MCF 10A (cell line): ENCODE results near the gene KRTAP4-6. TPM values are rescaled to one million over a fixed set of nuclear protein-coding genes. Genes with fewer than 3 reads are reported as not detected.

Source experiments
- BruUV-seq: library from RNA; stranded (reverse); fragments of 400-500 nt; replicated peaks from 2 replicates; lab custom pipeline; 2021; lab: Mats Ljungman, UMichigan
- CTCF ChIA-PET: fragments of 300-600 bp; sonication (Branson Sonifier 250); formaldehyde crosslinking; extraction: SDS; loops from one replicate; lab custom pipeline; 2021; ENCODE audit warnings: antibody characterized with exemption, inconsistent platforms; lab: Yijun Ruan, JAX
- POLR2A ChIA-PET: fragments of 300-600, 350-650 bp; sonication (Branson Sonifier 250); formaldehyde crosslinking; extraction: SDS; loops from one replicate; lab custom pipeline; 2020; ENCODE audit warnings: antibody characterized with exemption, inconsistent platforms; lab: Yijun Ruan, JAX
- DNase-seq: peaks from one replicate; pipeline ENCODE4 v3.0.0-alpha.2; 2018; ENCODE audit not compliant: unreplicated experiment
- H3K27ac Mint-ChIP-seq: one replicate; pipeline ENCODE4 v1.8.0; 2022; ENCODE audit warnings: mild to moderate bottlenecking, low read depth, mixed read lengths; ENCODE audit not compliant: unreplicated experiment
- H3K27me3 Mint-ChIP-seq: one replicate; pipeline ENCODE4 v1.8.0; 2022; ENCODE audit warnings: mixed read lengths; ENCODE audit not compliant: insufficient read depth, unreplicated experiment
- H3K36me3 Mint-ChIP-seq: one replicate; pipeline ENCODE4 v1.8.0; 2022; ENCODE audit warnings: mild to moderate bottlenecking, moderate library complexity, mixed read lengths; ENCODE audit not compliant: insufficient read depth, unreplicated experiment
- H3K4me1 Mint-ChIP-seq: one replicate; pipeline ENCODE4 v1.8.0; 2022; ENCODE audit warnings: mixed read lengths; ENCODE audit not compliant: insufficient read depth, unreplicated experiment
- H3K4me3 Mint-ChIP-seq: one replicate; pipeline ENCODE4 v1.8.0; 2022; ENCODE audit warnings: mild to moderate bottlenecking, moderate library complexity, mixed read lengths; ENCODE audit not compliant: unreplicated experiment
- H3K9me3 Mint-ChIP-seq: one replicate; pipeline ENCODE4 v1.8.0; 2022; ENCODE audit warnings: mixed read lengths; ENCODE audit not compliant: unreplicated experiment
- CTCF ChIP-seq: fragments of 200-600 bp; IDR thresholded peaks from one replicate; pipeline ENCODE4 v1.8.0; 2022; ENCODE audit warnings: antibody characterized with exemption, mild to moderate bottlenecking; ENCODE audit not compliant: unreplicated experiment
- intact Hi-C: fragments of 100-400 bp; cut with micrococcal nuclease; formaldehyde crosslinking; loops from 2 replicates; pipeline ENCODE4 v1.14.1; 2022
- total RNA-seq: library from RNA; stranded (reverse); gene quantifications from 2 replicates; pipeline ENCODE4 v1.2.3, GENCODE V29; 2022

The KRTAP4-6 gene
- total RNA-seq, 1 experiment from 2014 or later = not detected

- TF ChIP-seq CTCF = no peak
- DNase-seq = no peak
- Mint-ChIP-seq H3K4me1 (no peaks in the 10 kb centered on the region), H3K27ac (no peak overlapping the region), H3K9me3 (no peaks in the 10 kb centered on the region), H3K27me3 (peaks cover 21% of the 10 kb centered on the region), H3K4me3 (no peak overlapping the region), H3K36me3 (no peaks in the 10 kb centered on the region)
- ChIA-PET POLR2A (no interaction called here), CTCF (no interaction called here)
- BruUV-seq = no TSS peak
- intact Hi-C loops = no loop called here
Measured at GRCh38 chr17:41176744-41177387, 36.5 kb upstream of the KRTAP4-6 start.

GRCh38 chr17:41171886-41172285 lies 31.5 kb upstream of the KRTAP4-6 start:
- no peak for DNase-seq
- H3K4me3 Mint-ChIP-seq = no peak overlapping the region
- intact Hi-C loops = no loop called here
- ChIA-PET CTCF (no interaction called here), POLR2A (interaction anchor here (1.0 kb wide), 1 partner anchor 262 kb away, joined by 5 read pairs; no protein-coding TSS in a partner anchor)
- BruUV-seq = no TSS peak
- H3K27ac Mint-ChIP-seq = no peak overlapping the region
- peaks cover 13% of the 10 kb centered on the region for H3K27me3 Mint-ChIP-seq
- H3K9me3 Mint-ChIP-seq = no peaks in the 10 kb centered on the region
- H3K36me3 Mint-ChIP-seq = no peaks in the 10 kb centered on the region
- TF ChIP-seq CTCF = no peak
- no peaks in the 10 kb centered on the region for H3K4me1 Mint-ChIP-seq

GRCh38 chr17:41168121-41168520 lies 27.8 kb upstream of the KRTAP4-6 start, which contains the start of gene KRTAP4-3:
KRTAP4-3 (minus strand) TSS chr17:41168221; CDS start chr17:41168172, 49 bp downstream.
- no peak for TF ChIP-seq CTCF
- BruUV-seq = no TSS peak

GRCh38 chr17:41167561-41167960 lies 27.2 kb upstream of the KRTAP4-6 start:
- CTCF ChIA-PET = no interaction called here
- Mint-ChIP-seq H3K27me3 (no peaks in the 10 kb centered on the region), H3K4me3 (no peak overlapping the region), H3K9me3 (no peaks in the 10 kb centered on the region), H3K27ac (no peak overlapping the region), H3K4me1 (no peaks in the 10 kb centered on the region), H3K36me3 (no peaks in the 10 kb centered on the region)
- TF ChIP-seq CTCF = no peak
- POLR2A ChIA-PET = no interaction called here
- DNase-seq = no peak
- intact Hi-C loops = no loop called here
- BruUV-seq = no TSS peak

More at GRCh38 chr17:41168121-41168520, 27.8 kb upstream of the KRTAP4-6 start, which contains the start of gene KRTAP4-3:
- CTCF ChIA-PET = no interaction called here
- no peak for DNase-seq
- H3K27ac Mint-ChIP-seq = no peak within 1 kb of the TSS
- no peaks in the 10 kb centered on the region for H3K36me3 Mint-ChIP-seq
- no peaks in the 10 kb centered on the region for H3K27me3 Mint-ChIP-seq
- intact Hi-C loops = no loop called here
- POLR2A ChIA-PET = interaction anchor here (1.1 kb wide), 1 partner anchor 11 kb away, joined by 3 read pairs; no protein-coding TSS in a partner anchor
- H3K4me3 Mint-ChIP-seq = no peak within 1 kb of the TSS
- H3K9me3 Mint-ChIP-seq = no peaks in the 10 kb centered on the region
- no peaks in the 10 kb centered on the region for H3K4me1 Mint-ChIP-seq
